Right atrium auricular region (tissue), 2 donors: ENCODE results near the gene SLC27A3. TPM values are rescaled to one million over a fixed set of nuclear protein-coding genes. Genes with fewer than 3 reads are reported as not detected.

ENCODE experiments used
- DNase-seq: peaks from one replicate; pipeline ENCODE4 v3.0.0-alpha.2; 2019; ENCODE audit warnings: low spot score
- H3K27ac ChIP-seq, 2 donors: fragments of 200-600 bp; sonication (generic); 1 replicate in 1 of 2; 2 replicates in 1 of 2; pipeline ENCODE4 v1.5.1; 2016 to 2019
- H3K27me3 ChIP-seq, 2 donors: fragments of 200-600 bp; sonication (generic); one replicate each; pipeline versions ENCODE4 v1.5.1 to v1.6.0; 2017 to 2019
- H3K36me3 ChIP-seq: fragments of 200-600 bp; sonication (generic); one replicate; pipeline ENCODE4 v1.5.1; 2016
- H3K4me1 ChIP-seq, 2 donors: fragments of 200-600 bp; sonication (generic); one replicate each; pipeline versions ENCODE4 v1.5.1 to v1.6.0; 2017 to 2019
- H3K4me3 ChIP-seq, 2 donors: fragments of 200-600 bp; sonication (generic); 1 replicate in 1 of 2; 2 replicates in 1 of 2; pipeline ENCODE4 v1.5.1; 2017 to 2019; ENCODE audit warnings: mild to moderate bottlenecking in 1 of 2, moderate library complexity in 1 of 2
- H3K9me3 ChIP-seq, 2 donors: fragments of 200-600 bp; sonication (generic); one replicate each; pipeline ENCODE4 v1.5.1; 2019
- CTCF ChIP-seq, 2 donors: fragments of 200-600 bp; sonication (generic); IDR thresholded peaks; one replicate each; pipeline ENCODE4 v1.5.1; 2019; ENCODE audit warnings: antibody characterized with exemption in 2 of 2
- total RNA-seq, 2 donors: library from RNA; depleted of rRNA; stranded (reverse); fragments of >200 nt; gene quantifications; one replicate each; pipeline ENCODE4 v1.1.0, GENCODE V29; 2016

The SLC27A3 gene
- total RNA-seq, 2 donors from 2014 or later: 9.9 to 20.1 TPM

- Histone ChIP-seq H3K9me3 (no peaks in the 10 kb centered on the region), H3K36me3 (no peaks in the 10 kb centered on the region), H3K4me3 (no peak overlapping the region), H3K27ac (no peak overlapping the region), H3K27me3 (no peaks in the 10 kb centered on the region), H3K4me1 (peaks cover 0 to 10% of the 10 kb centered on the region in 2 donors)
- no peak for TF ChIP-seq CTCF (IDR thresholded peaks at IDR 0.05)
- no peak for DNase-seq
Measured at GRCh38 chr1:153793261-153793972, 18.2 kb downstream of the SLC27A3 start.

GRCh38 chr1:153793973-153794615, 18.9 kb downstream of the SLC27A3 start:
- DNase-seq: no peak
- no peak overlapping the region for H3K4me3 ChIP-seq
- no peaks in the 10 kb centered on the region for H3K36me3 ChIP-seq
- H3K27me3 ChIP-seq: no peaks in the 10 kb centered on the region
- H3K9me3 ChIP-seq: no peaks in the 10 kb centered on the region
- TF ChIP-seq CTCF (IDR thresholded peaks at IDR 0.05): no peak
- peaks cover 0 to 10% of the 10 kb centered on the region in 2 donors for H3K4me1 ChIP-seq
- no peak overlapping the region for H3K27ac ChIP-seq

- H3K4me1 ChIP-seq: peaks cover 0 to 4% of the 10 kb centered on the region in 2 donors
- no peaks in the 10 kb centered on the region for H3K9me3 ChIP-seq
- H3K4me3 ChIP-seq: no peak overlapping the region
- DNase-seq: no peak
- H3K27ac ChIP-seq: no peak overlapping the region
- no peaks in the 10 kb centered on the region for H3K27me3 ChIP-seq
- no peak for TF ChIP-seq CTCF (IDR thresholded peaks at IDR 0.05)
- H3K36me3 ChIP-seq: no peaks in the 10 kb centered on the region
Measured at GRCh38 chr1:153794624-153795329, 19.6 kb downstream of the SLC27A3 start.

- Histone ChIP-seq H3K27ac (no peak overlapping the region), H3K36me3 (no peaks in the 10 kb centered on the region), H3K9me3 (no peaks in the 10 kb centered on the region), H3K4me1 (no peaks in the 10 kb centered on the region), H3K27me3 (no peaks in the 10 kb centered on the region), H3K4me3 (no peak overlapping the region)
- TF ChIP-seq CTCF (IDR thresholded peaks at IDR 0.05): no peak
- DNase-seq: no peak
Measured at GRCh38 chr1:153795330-153795837, 20.2 kb downstream of the SLC27A3 start.

GRCh38 chr1:153795934-153796785, 21.0 kb downstream of the SLC27A3 start:
- no peak for DNase-seq
- no peak for TF ChIP-seq CTCF (IDR thresholded peaks at IDR 0.05)
- Histone ChIP-seq H3K27me3 (no peaks in the 10 kb centered on the region), H3K4me3 (no peak overlapping the region), H3K36me3 (no peaks in the 10 kb centered on the region), H3K4me1 (no peaks in the 10 kb centered on the region), H3K9me3 (no peaks in the 10 kb centered on the region), H3K27ac (no peak overlapping the region)
